IMR-90 (cell line): Measurements from ENCODE around the gene SURF1. TPM values are rescaled to one million over a fixed set of nuclear protein-coding genes. Genes with fewer than 3 reads are reported as not detected.

Experiments used
- ATAC-seq: fragments of 200-7000 bp; cut with Tn5 transposase; 2 replicates; pipeline ENCODE4 v1.9.1; 2020; ENCODE audit warnings: low read depth, mild to moderate bottlenecking, moderate library complexity
- BruUV-seq: library from RNA; stranded (reverse); fragments of 400-500 nt; replicated peaks from 2 replicates; lab custom pipeline; 2021; lab: Mats Ljungman, UMichigan
- CTCF ChIA-PET: fragments of 300-600 bp; formaldehyde crosslinking; extraction: SDS; loops from one replicate; lab custom pipeline; 2021; ENCODE audit warnings: antibody characterized with exemption; lab: Yijun Ruan, JAX
- POLR2A ChIA-PET: fragments of 300-600 bp; sonication (Branson Sonifier 250); formaldehyde crosslinking; loops from one replicate; lab custom pipeline; 2022; ENCODE audit warnings: antibody characterized with exemption; ENCODE audit not compliant: unreplicated experiment; lab: Charles Lee
- DNase-seq: peaks from one replicate; pipeline ENCODE4 v3.0.0; 2013
- H2AFZ ChIP-seq: replicated peaks from 2 replicates; pipeline ENCODE3; 2013; ENCODE audit warnings: low read length, mild to moderate bottlenecking; ENCODE audit not compliant: poor library complexity
- H2AK5ac ChIP-seq: 2 replicates; pipeline ENCODE4 v1.6.1; 2013; ENCODE audit warnings: low read depth, low read length, inconsistent platforms
- H2AK9ac ChIP-seq: replicated peaks from 2 replicates; pipeline ENCODE3; 2013; ENCODE audit warnings: mild to moderate bottlenecking, low read depth, low read length, moderate library complexity; ENCODE audit not compliant: poor library complexity
- H2BK120ac ChIP-seq: 2 replicates; pipeline ENCODE4 v1.6.1; 2013; ENCODE audit warnings: low read depth, low read length, inconsistent platforms
- H2BK15ac ChIP-seq: 3 replicates; pipeline ENCODE4 v1.6.1; 2013; ENCODE audit warnings: low read depth, low read length, inconsistent platforms
- H2BK20ac ChIP-seq: 2 replicates; pipeline ENCODE4 v1.6.1; 2013; ENCODE audit warnings: low read depth, mild to moderate bottlenecking, inconsistent platforms, low read length, moderate library complexity
- H2BK5ac ChIP-seq: 2 replicates; pipeline ENCODE4 v1.6.1; 2013; ENCODE audit warnings: mild to moderate bottlenecking, low read depth, low read length, inconsistent platforms; ENCODE audit not compliant: poor library complexity, severe bottlenecking
- H3K14ac ChIP-seq: replicated peaks from 2 replicates; pipeline ENCODE4 v1.6.1; 2013; ENCODE audit warnings: low read depth, low read length, inconsistent platforms
- H3K18ac ChIP-seq: 2 replicates; pipeline ENCODE4 v1.6.1; 2013; ENCODE audit warnings: low read depth, low read length, control low read depth
- H3K23ac ChIP-seq: 2 replicates; pipeline ENCODE4 v1.6.1; 2013; ENCODE audit warnings: low read depth, low read length, inconsistent platforms
- H3K27ac ChIP-seq: 2 replicates; pipeline ENCODE4 v1.5.1; 2013; ENCODE audit warnings: mild to moderate bottlenecking, control low read depth, low read length; ENCODE audit not compliant: insufficient read depth
- H3K27me3 ChIP-seq: 2 replicates; pipeline ENCODE4 v1.6.1; 2013; ENCODE audit warnings: low read length; ENCODE audit not compliant: control insufficient read depth, insufficient read depth
- H3K36me3 ChIP-seq: 2 replicates; pipeline ENCODE4 v1.6.1; 2013; ENCODE audit warnings: low read length, mixed read lengths; ENCODE audit not compliant: control insufficient read depth, insufficient read depth
- H3K4ac ChIP-seq: 2 replicates; pipeline ENCODE4 v1.6.1; 2013; ENCODE audit warnings: low read depth, low read length, inconsistent platforms
- H3K4me1 ChIP-seq: 2 replicates; pipeline ENCODE4 v1.6.1; 2013; ENCODE audit warnings: low read length, mixed read lengths; ENCODE audit not compliant: control insufficient read depth, insufficient read depth
- H3K4me2 ChIP-seq: 2 replicates; pipeline ENCODE4 v1.6.1; 2013; ENCODE audit warnings: low read depth, mild to moderate bottlenecking, control low read depth, low read length, moderate library complexity
- H3K4me3 ChIP-seq: 2 replicates; pipeline ENCODE4 v1.5.1; 2013; ENCODE audit warnings: low read depth, mild to moderate bottlenecking, control low read depth, low read length, moderate library complexity; ENCODE audit not compliant: insufficient read depth
- H3K56ac ChIP-seq: 2 replicates; pipeline ENCODE4 v1.6.1; 2013; ENCODE audit warnings: low read length, inconsistent platforms; ENCODE audit not compliant: insufficient read depth; ENCODE audit errors: extremely low read depth
- H3K79me1 ChIP-seq, 2 experiments: 2 replicates each; pipeline ENCODE4 v1.6.1; 2013; ENCODE audit warnings: low read length in 2 of 2, inconsistent platforms in 1 of 2, low read depth in 1 of 2
- H3K9ac ChIP-seq: 2 replicates; pipeline ENCODE4 v1.6.1; 2013; ENCODE audit warnings: low read depth, low read length, control low read depth
- H3K9me1 ChIP-seq: 2 replicates; pipeline ENCODE4 v1.6.1; 2013; ENCODE audit warnings: low read length, inconsistent platforms; ENCODE audit not compliant: insufficient read depth
- H3K9me3 ChIP-seq: 2 replicates; pipeline ENCODE4 v1.6.1; 2013; ENCODE audit warnings: low read length; ENCODE audit not compliant: control insufficient read depth, insufficient read depth
- H4K20me1 ChIP-seq: 2 replicates; pipeline ENCODE4 v1.6.1; 2013; ENCODE audit warnings: low read length, inconsistent platforms; ENCODE audit not compliant: insufficient read depth
- H4K5ac ChIP-seq: 2 replicates; pipeline ENCODE4 v1.6.1; 2013; ENCODE audit warnings: mild to moderate bottlenecking, low read depth, low read length, control low read depth
- H4K8ac ChIP-seq, 2 experiments: 2 replicates each; pipeline ENCODE4 v1.6.1; 2013; ENCODE audit warnings: low read depth in 2 of 2, low read length in 2 of 2, control low read depth in 1 of 2, inconsistent platforms in 1 of 2
- H4K91ac ChIP-seq: 2 replicates; pipeline ENCODE4 v1.6.1; 2013; ENCODE audit warnings: low read depth, low read length, inconsistent platforms; ENCODE audit not compliant: insufficient read depth
- BHLHE40 ChIP-seq: fragments of 150-350 bp; IDR thresholded peaks from 2 replicates; pipeline ENCODE4 v1.6.1; 2016; ENCODE audit warnings: mild to moderate bottlenecking, low read depth, low read length
- CEBPB ChIP-seq: IDR thresholded peaks from 2 replicates; pipeline ENCODE4 v1.6.1; 2012; ENCODE audit warnings: low read depth, low read length, improper control_type of control experiment
- FOS ChIP-seq: fragments of 150-350 bp; IDR thresholded peaks from 2 replicates; pipeline ENCODE4 v1.6.1; 2016; ENCODE audit warnings: low read depth, low read length
- MAFK ChIP-seq: IDR thresholded peaks from 2 replicates; pipeline ENCODE4 v1.6.1; 2012; ENCODE audit warnings: low read depth, low read length, improper control_type of control experiment
- MAZ ChIP-seq: IDR thresholded peaks from 2 replicates; pipeline ENCODE4 v1.6.1; 2012; ENCODE audit warnings: low read depth, mild to moderate bottlenecking, low read length, improper control_type of control experiment, moderate library complexity, borderline replicate concordance
- MXI1 ChIP-seq: IDR thresholded peaks from 2 replicates; pipeline ENCODE4 v1.6.1; 2012; ENCODE audit warnings: low read depth, mild to moderate bottlenecking, low read length, moderate library complexity, borderline replicate concordance
- NFE2L2 ChIP-seq: fragments of 150-350 bp; IDR thresholded peaks from 2 replicates; pipeline ENCODE4 v1.6.1; 2016; ENCODE audit warnings: low read depth, mild to moderate bottlenecking, low read length
- RAD21 ChIP-seq: IDR thresholded peaks from 2 replicates; pipeline ENCODE4 v1.6.1; 2012; ENCODE audit warnings: low read length, improper control_type of control experiment
- RCOR1 ChIP-seq: IDR thresholded peaks from 2 replicates; pipeline ENCODE4 v1.6.1; 2012; ENCODE audit warnings: mild to moderate bottlenecking, low read length, improper control_type of control experiment; ENCODE audit not compliant: insufficient replicate concordance
- RFX5 ChIP-seq: IDR thresholded peaks from 2 replicates; pipeline ENCODE4 v1.8.0; 2012; ENCODE audit warnings: low read depth, mild to moderate bottlenecking, low read length, moderate library complexity
- SMC3 ChIP-seq: fragments of 150-350 bp; IDR thresholded peaks from 2 replicates; pipeline ENCODE4 v1.6.1; 2016; ENCODE audit warnings: low read depth, mild to moderate bottlenecking, antibody characterized with exemption, low read length, moderate library complexity
- WGBS, 2 experiments: methylation state at CpG; one replicate each; pipeline versions ENCODE4 v1.1.5 to v1.1.7; 2013; ENCODE audit warnings: missing lambda C conversion rate in 2 of 2; ENCODE audit not compliant: insufficient read length in 1 of 2; ENCODE audit errors: extremely low coverage in 2 of 2; 5-methylcytosine and 5-hydroxymethylcytosine counted together
- dilution Hi-C: fragments of 300-500 bp; cut with HindIII; formaldehyde crosslinking; loops from one replicate; pipeline ENCODE4 v1.14.3; 2018; ENCODE audit warnings: low sequenced_read_pairs; ENCODE audit not compliant: unreplicated experiment
- in situ Hi-C: fragments of 300-500 bp; cut with MboI; formaldehyde crosslinking; loops from 3 replicates; pipeline ENCODE4 v1.14.3; 2019; ENCODE audit warnings: low sequenced_read_pairs, inconsistent platforms, mixed read lengths
- intact Hi-C: fragments of 100-400 bp; cut with micrococcal nuclease; formaldehyde crosslinking; loops from 2 replicates; pipeline ENCODE4 v1.10.0; 2022
- polyA plus RNA-seq, 3 experiments: library from polyadenylated mRNA; depleted of rRNA; stranded (reverse); fragments of >200 nt; gene quantifications; 2 replicates each; pipeline ENCODE4 v1.2.3, GENCODE V29; 2012; ENCODE audit warnings: low replicate concordance in 1 of 3
- total RNA-seq: library from RNA; depleted of rRNA; stranded (reverse); fragments of >200 nt; gene quantifications from 2 replicates; pipeline ENCODE4 v1.2.3, GENCODE V29; 2012
- TF ChIP-seq, protein P1 (sequence below): fragments of 150-350 bp; IDR thresholded peaks from 2 replicates; pipeline ENCODE4 v1.6.1; 2017; ENCODE audit warnings: mild to moderate bottlenecking, antibody characterized with exemption, low read length, low read depth
- TF ChIP-seq, protein P2 (sequence below): fragments of 150-350 bp; IDR thresholded peaks from 2 replicates; pipeline ENCODE4 v1.6.1; 2016; ENCODE audit warnings: low read depth, mild to moderate bottlenecking, low read length, moderate library complexity, borderline replicate concordance
- TF ChIP-seq, protein P3 (sequence below): conservative IDR thresholded peaks from 2 replicates; pipeline ENCODE4 v1.5.1; 2012; ENCODE audit warnings: mild to moderate bottlenecking, low read depth, low read length, improper control_type of control experiment

The SURF1 gene
- total and polyA plus RNA-seq, 2 of the 4 experiments (the other 2 are of a cell fraction) = 15.1 to 24.5 TPM

DNA sequence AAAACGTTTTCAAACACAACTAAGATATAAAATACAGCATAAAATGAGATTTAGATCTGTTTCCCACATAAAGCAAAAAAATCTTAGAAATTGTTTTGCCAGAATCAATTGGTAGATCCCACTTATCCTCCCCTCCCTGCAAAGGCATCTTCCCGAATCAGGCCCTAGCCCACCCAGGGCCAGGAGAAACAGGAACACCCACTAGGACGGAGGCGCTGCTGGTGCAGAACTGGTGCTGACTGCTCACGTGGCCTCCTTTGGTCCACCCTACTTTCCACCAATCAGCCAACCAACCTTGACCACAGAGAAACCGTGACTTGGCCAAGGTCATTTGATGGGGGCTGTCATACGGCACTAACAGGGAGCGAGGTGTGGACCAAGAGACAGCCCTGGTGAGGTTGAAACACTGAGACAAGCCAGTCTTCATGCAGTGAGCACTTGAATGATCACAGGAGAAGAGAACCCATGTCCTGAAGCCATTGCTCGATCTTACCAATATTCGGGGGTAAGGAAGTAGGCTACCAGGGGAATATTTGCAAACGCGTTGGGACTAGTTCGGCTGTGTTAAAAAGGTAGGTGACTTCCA lies 5.3 kb upstream of the SURF1 start:
- no peak overlapping the region for H3K27ac ChIP-seq
- H3K9me3 ChIP-seq = no peaks in the 10 kb centered on the region
- H3K23ac ChIP-seq = no peak overlapping the region
- DNase-seq (no peak), ATAC-seq (no peak)
- H3K9ac ChIP-seq = no peak overlapping the region
- H2BK120ac ChIP-seq = no peak overlapping the region
- dilution Hi-C loops (no loop called here), in situ Hi-C loops (no loop called here), intact Hi-C loops (no loop called here)
- H3K14ac ChIP-seq = no peak overlapping the region
- H2AFZ ChIP-seq = no peak overlapping the region
- H3K9me1 ChIP-seq = no peaks in the 10 kb centered on the region; the same call in none of the 2 replicates
- H4K5ac ChIP-seq = no peak overlapping the region
- no peaks in the 10 kb centered on the region for H3K27me3 ChIP-seq
- H4K8ac ChIP-seq = no peak overlapping the region; a peak in 1 of 4 replicates
- no peak overlapping the region for H2AK9ac ChIP-seq
- H3K4me2 ChIP-seq = no peak overlapping the region
- no peak overlapping the region for H2BK5ac ChIP-seq
- no peak overlapping the region for H3K4me3 ChIP-seq
- BruUV-seq = no TSS peak
- ChIA-PET POLR2A (no interaction called here), CTCF (no interaction called here)
- H3K36me3 ChIP-seq = peaks cover 62% of the 10 kb centered on the region
- 95% methylated on average over 4 of the region's 13 CpGs; no CpG with 5 or more reads in 1 of the 2 experiments for WGBS, 2 experiments
- no peak overlapping the region for H3K56ac ChIP-seq
- no peak overlapping the region for H2BK20ac ChIP-seq
- H3K79me1 ChIP-seq = peaks cover 43 to 91% of the 10 kb centered on the region in 2 experiments
- H4K20me1 ChIP-seq = peaks cover 76% of the 10 kb centered on the region
- no peak overlapping the region for H3K4ac ChIP-seq
- no peak overlapping the region for H2AK5ac ChIP-seq
- H2BK15ac ChIP-seq = no peak overlapping the region
- H3K4me1 ChIP-seq = peaks cover 10% of the 10 kb centered on the region; the same call in 1 of the 2 replicates
- H4K91ac ChIP-seq = no peak overlapping the region
- TF ChIP-seq RAD21 (no peak), MAFK (no peak), MXI1 (no peak), MAZ (no peak), SMC3 (no peak), FOS (no peak), RFX5 (no peak), RCOR1 (no peak), BHLHE40 (no peak), NFE2L2 (no peak), CEBPB (no peak)
- TF ChIP-seq, protein P1, sequence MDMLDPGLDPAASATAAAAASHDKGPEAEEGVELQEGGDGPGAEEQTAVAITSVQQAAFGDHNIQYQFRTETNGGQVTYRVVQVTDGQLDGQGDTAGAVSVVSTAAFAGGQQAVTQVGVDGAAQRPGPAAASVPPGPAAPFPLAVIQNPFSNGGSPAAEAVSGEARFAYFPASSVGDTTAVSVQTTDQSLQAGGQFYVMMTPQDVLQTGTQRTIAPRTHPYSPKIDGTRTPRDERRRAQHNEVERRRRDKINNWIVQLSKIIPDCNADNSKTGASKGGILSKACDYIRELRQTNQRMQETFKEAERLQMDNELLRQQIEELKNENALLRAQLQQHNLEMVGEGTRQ = no peak
- TF ChIP-seq, protein P2, sequence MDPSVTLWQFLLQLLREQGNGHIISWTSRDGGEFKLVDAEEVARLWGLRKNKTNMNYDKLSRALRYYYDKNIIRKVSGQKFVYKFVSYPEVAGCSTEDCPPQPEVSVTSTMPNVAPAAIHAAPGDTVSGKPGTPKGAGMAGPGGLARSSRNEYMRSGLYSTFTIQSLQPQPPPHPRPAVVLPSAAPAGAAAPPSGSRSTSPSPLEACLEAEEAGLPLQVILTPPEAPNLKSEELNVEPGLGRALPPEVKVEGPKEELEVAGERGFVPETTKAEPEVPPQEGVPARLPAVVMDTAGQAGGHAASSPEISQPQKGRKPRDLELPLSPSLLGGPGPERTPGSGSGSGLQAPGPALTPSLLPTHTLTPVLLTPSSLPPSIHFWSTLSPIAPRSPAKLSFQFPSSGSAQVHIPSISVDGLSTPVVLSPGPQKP = no peak
- TF ChIP-seq, protein P3, sequence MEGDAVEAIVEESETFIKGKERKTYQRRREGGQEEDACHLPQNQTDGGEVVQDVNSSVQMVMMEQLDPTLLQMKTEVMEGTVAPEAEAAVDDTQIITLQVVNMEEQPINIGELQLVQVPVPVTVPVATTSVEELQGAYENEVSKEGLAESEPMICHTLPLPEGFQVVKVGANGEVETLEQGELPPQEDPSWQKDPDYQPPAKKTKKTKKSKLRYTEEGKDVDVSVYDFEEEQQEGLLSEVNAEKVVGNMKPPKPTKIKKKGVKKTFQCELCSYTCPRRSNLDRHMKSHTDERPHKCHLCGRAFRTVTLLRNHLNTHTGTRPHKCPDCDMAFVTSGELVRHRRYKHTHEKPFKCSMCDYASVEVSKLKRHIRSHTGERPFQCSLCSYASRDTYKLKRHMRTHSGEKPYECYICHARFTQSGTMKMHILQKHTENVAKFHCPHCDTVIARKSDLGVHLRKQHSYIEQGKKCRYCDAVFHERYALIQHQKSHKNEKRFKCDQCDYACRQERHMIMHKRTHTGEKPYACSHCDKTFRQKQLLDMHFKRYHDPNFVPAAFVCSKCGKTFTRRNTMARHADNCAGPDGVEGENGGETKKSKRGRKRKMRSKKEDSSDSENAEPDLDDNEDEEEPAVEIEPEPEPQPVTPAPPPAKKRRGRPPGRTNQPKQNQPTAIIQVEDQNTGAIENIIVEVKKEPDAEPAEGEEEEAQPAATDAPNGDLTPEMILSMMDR = no peak
- H3K18ac ChIP-seq = no peak overlapping the region
